ENCODE measurements around the gene FAM83C. TPM values are rescaled to one million over a fixed set of nuclear protein-coding genes. Genes with fewer than 3 reads are reported as not detected.

FAM83C gene
- total and polyA plus RNA-seq, 9 of the 15 experiments (the other 6 are each of a cell fraction or from before 2014, with no cell fraction given): not detected

DNA sequence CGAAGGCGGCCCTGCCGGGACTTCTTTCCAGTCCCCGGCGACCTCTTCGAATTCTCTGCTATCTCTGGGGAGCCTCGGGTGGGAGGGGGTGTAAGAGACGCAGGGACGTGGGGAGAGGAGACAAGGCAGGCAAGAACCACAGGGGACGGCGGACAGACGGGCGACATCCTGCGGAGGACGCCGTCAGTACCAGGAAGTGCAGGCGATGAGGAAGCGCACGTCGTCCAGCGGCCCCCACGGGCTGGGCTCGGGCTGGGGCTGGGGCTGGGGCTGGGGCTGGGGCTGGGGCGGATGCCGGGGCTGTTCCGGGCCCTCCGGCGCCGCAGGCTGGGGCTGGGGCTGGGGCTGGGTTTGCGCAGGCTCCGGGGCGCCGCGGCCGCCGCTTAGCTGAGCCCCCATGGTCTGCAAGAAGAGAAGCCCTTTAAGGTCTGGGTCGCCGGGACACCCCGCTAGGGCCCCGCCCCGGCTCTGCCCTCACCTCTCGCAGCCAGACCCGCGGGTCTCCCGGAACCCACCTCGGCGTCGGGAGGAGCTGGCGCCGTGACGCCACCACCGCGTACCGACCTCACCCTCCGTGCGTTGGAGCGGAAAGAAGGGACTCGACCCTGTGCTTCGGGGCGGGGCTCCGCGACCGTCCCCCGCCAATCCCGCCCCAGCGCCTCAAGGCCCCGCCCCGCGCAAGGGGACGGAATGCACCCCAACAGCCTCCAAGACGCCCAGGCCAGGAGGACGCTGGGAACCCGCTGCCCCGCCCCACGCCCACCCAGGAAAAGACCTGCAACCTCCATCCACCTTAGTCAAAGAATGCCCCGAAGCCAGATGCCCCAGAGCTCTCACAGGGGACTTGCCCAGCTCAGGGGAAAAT, 14.5 kb downstream of the FAM83C start, which contains the start of gene MMP24OS (continued):
- TF ChIP-seq SAP30 (IDR thresholded peaks at IDR 0.05; ENCODE audit: borderline replicate concordance, insufficient read depth, low read depth, low read length, poor library complexity, severe bottlenecking): peak; percentile 15
- no peak for TF ChIP-seq SREBF1 (IDR thresholded peaks at IDR 0.05; ENCODE audit: borderline replicate concordance, low read depth, low read length)
- TF ChIP-seq, protein P1, sequence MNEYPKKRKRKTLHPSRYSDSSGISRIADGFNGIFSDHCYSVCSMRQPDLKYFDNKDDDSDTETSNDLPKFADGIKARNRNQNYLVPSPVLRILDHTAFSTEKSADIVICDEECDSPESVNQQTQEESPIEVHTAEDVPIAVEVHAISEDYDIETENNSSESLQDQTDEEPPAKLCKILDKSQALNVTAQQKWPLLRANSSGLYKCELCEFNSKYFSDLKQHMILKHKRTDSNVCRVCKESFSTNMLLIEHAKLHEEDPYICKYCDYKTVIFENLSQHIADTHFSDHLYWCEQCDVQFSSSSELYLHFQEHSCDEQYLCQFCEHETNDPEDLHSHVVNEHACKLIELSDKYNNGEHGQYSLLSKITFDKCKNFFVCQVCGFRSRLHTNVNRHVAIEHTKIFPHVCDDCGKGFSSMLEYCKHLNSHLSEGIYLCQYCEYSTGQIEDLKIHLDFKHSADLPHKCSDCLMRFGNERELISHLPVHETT (CRISPR knock-in tag; conservative IDR thresholded peaks at IDR 0.05 in 1 of 2, IDR thresholded peaks at IDR 0.05 in 1 of 2): 0 out of 4 replicates have a peak, but pooled peaks of 1 of the 2 experiments have one; percentile 37
- TF ChIP-seq MTA2 (IDR thresholded peaks at IDR 0.05; ENCODE audit: low read depth): no peak
- no peak for TF ChIP-seq NCOA6 (IDR thresholded peaks at IDR 0.05)
- TF ChIP-seq, protein P2, sequence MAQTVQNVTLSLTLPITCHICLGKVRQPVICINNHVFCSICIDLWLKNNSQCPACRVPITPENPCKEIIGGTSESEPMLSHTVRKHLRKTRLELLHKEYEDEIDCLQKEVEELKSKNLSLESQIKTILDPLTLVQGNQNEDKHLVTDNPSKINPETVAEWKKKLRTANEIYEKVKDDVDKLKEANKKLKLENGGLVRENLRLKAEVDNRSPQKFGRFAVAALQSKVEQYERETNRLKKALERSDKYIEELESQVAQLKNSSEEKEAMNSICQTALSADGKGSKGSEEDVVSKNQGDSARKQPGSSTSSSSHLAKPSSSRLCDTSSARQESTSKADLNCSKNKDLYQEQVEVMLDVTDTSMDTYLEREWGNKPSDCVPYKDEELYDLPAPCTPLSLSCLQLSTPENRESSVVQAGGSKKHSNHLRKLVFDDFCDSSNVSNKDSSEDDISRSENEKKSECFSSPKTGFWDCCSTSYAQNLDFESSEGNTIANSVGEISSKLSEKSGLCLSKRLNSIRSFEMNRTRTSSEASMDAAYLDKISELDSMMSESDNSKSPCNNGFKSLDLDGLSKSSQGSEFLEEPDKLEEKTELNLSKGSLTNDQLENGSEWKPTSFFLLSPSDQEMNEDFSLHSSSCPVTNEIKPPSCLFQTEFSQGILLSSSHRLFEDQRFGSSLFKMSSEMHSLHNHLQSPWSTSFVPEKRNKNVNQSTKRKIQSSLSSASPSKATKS (CRISPR knock-in tag; IDR thresholded peaks at IDR 0.05): no peak
- peak; percentile 75 for TF ChIP-seq SPI1 (IDR thresholded peaks at IDR 0.05; ENCODE audit: borderline replicate concordance, low read depth, low read length)
- TF ChIP-seq MCM3 (IDR thresholded peaks at IDR 0.05): no peak
- TF ChIP-seq NR2C2 (CRISPR knock-in tag; IDR thresholded peaks at IDR 0.05): no peak
- TF ChIP-seq NR2C2 (tag; IDR thresholded peaks at IDR 0.05): peak; percentile 40; the same call in 1 of the 2 replicates
- peak; percentile 90 for TF ChIP-seq POLR2G (IDR thresholded peaks at IDR 0.05; ENCODE audit: low read depth, low read length)
- no peak for TF ChIP-seq SMAD1 (IDR thresholded peaks at IDR 0.05; ENCODE audit: low read depth, low read length, partially characterized antibody)
- TF ChIP-seq HDAC1 (IDR thresholded peaks at IDR 0.05): no peak
- TF ChIP-seq ZNF717 (CRISPR knock-in tag; IDR thresholded peaks at IDR 0.05): no peak
- TF ChIP-seq TCFL5 (CRISPR knock-in tag; conservative IDR thresholded peaks at IDR 0.05): no peak
- TF ChIP-seq KAT8 (IDR thresholded peaks at IDR 0.05; ENCODE audit: low read depth): no peak
- TF ChIP-seq, protein P3, sequence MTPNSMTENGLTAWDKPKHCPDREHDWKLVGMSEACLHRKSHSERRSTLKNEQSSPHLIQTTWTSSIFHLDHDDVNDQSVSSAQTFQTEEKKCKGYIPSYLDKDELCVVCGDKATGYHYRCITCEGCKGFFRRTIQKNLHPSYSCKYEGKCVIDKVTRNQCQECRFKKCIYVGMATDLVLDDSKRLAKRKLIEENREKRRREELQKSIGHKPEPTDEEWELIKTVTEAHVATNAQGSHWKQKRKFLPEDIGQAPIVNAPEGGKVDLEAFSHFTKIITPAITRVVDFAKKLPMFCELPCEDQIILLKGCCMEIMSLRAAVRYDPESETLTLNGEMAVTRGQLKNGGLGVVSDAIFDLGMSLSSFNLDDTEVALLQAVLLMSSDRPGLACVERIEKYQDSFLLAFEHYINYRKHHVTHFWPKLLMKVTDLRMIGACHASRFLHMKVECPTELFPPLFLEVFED (CRISPR knock-in tag; conservative IDR thresholded peaks at IDR 0.05): 0 out of 2 replicates have a peak, but pooled peaks have one; percentile 59
- no peak for TF ChIP-seq HDAC2 (IDR thresholded peaks at IDR 0.05)
